ENCODE results near the gene KIF12. TPM values are rescaled to one million over a fixed set of nuclear protein-coding genes. Genes with fewer than 3 reads are reported as not detected.

The KIF12 gene
- total RNA-seq, 1 donor from 2014 or later, result 0.64 TPM

DNA sequence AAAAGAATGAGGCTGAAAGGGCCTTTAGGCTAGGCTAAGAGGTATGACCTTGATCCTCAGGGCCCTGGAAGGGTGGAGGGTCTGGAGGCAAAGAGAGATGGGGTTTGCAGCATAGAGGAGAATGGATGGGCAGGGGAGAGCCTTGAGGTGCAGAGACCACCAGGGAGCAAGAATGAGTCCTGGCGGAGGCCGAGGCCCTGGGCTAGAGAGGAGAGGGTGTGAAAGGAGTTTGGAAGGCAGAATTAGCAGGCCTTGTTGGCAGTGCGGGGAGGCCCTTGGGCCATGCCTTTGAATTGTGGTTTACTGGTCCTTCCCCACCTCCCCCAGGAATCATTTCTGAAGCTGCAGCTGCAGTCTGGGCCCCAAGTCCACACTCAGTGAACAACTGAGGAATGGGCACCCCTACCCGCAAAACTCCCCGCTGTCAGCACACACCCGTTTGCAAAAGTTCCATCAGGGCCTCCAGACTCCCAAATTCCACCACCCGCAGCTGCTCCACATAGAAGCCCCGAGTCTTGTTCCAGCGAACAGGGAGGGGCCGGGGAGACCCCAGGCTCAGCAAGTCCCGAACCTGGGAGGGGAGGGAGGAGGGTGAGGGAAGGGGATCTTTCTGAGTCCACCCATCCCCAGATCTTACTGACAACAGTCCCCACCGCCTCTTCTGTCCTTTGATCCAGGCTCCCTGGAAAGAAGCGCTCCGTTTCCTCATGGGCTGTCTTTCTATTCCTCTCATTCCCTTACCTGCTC is 2.1 kb downstream of the KIF12 start:
- TF ChIP-seq, protein P1, sequence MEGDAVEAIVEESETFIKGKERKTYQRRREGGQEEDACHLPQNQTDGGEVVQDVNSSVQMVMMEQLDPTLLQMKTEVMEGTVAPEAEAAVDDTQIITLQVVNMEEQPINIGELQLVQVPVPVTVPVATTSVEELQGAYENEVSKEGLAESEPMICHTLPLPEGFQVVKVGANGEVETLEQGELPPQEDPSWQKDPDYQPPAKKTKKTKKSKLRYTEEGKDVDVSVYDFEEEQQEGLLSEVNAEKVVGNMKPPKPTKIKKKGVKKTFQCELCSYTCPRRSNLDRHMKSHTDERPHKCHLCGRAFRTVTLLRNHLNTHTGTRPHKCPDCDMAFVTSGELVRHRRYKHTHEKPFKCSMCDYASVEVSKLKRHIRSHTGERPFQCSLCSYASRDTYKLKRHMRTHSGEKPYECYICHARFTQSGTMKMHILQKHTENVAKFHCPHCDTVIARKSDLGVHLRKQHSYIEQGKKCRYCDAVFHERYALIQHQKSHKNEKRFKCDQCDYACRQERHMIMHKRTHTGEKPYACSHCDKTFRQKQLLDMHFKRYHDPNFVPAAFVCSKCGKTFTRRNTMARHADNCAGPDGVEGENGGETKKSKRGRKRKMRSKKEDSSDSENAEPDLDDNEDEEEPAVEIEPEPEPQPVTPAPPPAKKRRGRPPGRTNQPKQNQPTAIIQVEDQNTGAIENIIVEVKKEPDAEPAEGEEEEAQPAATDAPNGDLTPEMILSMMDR (IDR thresholded peaks at IDR 0.05), result no peak
- Mint-ChIP-seq H3K27me3 (ENCODE audit: unreplicated experiment) (peaks cover 15% of the 10 kb centered on the region), H3K36me3 (ENCODE audit: unreplicated experiment) (peaks cover 2% of the 10 kb centered on the region), H3K4me3 (ENCODE audit: unreplicated experiment) (peak overlapping the region; percentile 38), H3K27ac (ENCODE audit: unreplicated experiment) (no peak overlapping the region), H3K9me3 (ENCODE audit: unreplicated experiment) (no peaks in the 10 kb centered on the region), H3K4me1 (ENCODE audit: unreplicated experiment) (peaks cover 8% of the 10 kb centered on the region)
- DNase-seq (ENCODE audit: extremely low spot score, unreplicated experiment), result no peak

DNA sequence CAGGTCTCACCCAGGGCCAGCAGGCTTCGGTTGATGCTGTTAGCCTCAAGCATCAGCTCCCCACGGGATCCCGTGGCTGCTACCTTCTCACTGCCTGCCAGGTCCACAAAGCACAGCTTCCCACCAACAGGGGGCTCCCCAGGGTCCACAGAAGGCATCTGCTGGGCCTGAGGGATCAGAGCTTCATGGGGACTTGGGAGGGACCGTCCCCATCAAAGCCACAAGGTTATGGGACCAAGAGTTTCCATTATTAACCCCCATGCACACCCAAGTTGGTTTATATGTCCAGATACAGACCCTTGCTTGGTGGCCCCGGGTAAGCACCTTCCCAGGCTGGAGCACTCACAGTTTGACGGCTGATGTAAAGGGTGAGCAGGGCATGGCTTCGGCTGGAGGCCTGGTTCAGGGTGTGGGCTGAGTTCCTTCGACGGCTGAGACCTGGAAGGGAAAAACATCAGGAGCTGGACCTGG is 3.0 kb downstream of the KIF12 start:
- peak overlapping the region; percentile 12 for H3K4me3 Mint-ChIP-seq (ENCODE audit: unreplicated experiment)
- H3K4me1 Mint-ChIP-seq (ENCODE audit: unreplicated experiment), result peaks cover 8% of the 10 kb centered on the region
- H3K36me3 Mint-ChIP-seq (ENCODE audit: unreplicated experiment), result no peaks in the 10 kb centered on the region
- H3K27ac Mint-ChIP-seq (ENCODE audit: unreplicated experiment), result no peak overlapping the region
- H3K9me3 Mint-ChIP-seq (ENCODE audit: unreplicated experiment), result no peaks in the 10 kb centered on the region
- H3K27me3 Mint-ChIP-seq (ENCODE audit: unreplicated experiment), result peaks cover 15% of the 10 kb centered on the region
- TF ChIP-seq, protein P1 (IDR thresholded peaks at IDR 0.05), result peak; percentile 24
- no peak for DNase-seq (ENCODE audit: extremely low spot score, unreplicated experiment)

DNA sequence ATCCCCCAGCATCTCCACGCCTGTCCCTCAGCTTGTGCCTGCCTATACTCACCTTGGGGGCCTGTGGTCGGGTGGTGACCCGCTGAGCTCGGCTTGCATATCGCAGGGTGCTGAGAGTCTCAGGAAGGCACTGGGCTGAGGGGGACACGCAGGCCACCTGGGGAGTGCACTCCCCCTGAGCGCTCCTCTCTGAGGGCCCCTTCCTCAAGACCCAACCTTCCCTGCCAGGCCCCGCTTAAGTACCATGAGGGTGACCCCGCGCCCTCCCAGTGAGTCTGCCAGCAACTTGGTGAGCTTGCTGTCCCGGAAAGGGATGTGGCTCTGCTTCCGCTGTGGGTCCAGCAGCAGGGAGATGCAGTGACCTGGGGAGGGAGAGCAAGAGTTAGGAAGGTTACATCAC is 4.1 kb downstream of the KIF12 start:
- no peak overlapping the region for H3K27ac Mint-ChIP-seq (ENCODE audit: unreplicated experiment)
- H3K36me3 Mint-ChIP-seq (ENCODE audit: unreplicated experiment), result no peaks in the 10 kb centered on the region
- peaks cover 14% of the 10 kb centered on the region for H3K27me3 Mint-ChIP-seq (ENCODE audit: unreplicated experiment)
- no peaks in the 10 kb centered on the region for H3K9me3 Mint-ChIP-seq (ENCODE audit: unreplicated experiment)
- no peak for DNase-seq (ENCODE audit: extremely low spot score, unreplicated experiment)
- H3K4me1 Mint-ChIP-seq (ENCODE audit: unreplicated experiment), result peaks cover 8% of the 10 kb centered on the region
- TF ChIP-seq, protein P1 (IDR thresholded peaks at IDR 0.05), result no peak
- H3K4me3 Mint-ChIP-seq (ENCODE audit: unreplicated experiment), result no peak overlapping the region

DNA sequence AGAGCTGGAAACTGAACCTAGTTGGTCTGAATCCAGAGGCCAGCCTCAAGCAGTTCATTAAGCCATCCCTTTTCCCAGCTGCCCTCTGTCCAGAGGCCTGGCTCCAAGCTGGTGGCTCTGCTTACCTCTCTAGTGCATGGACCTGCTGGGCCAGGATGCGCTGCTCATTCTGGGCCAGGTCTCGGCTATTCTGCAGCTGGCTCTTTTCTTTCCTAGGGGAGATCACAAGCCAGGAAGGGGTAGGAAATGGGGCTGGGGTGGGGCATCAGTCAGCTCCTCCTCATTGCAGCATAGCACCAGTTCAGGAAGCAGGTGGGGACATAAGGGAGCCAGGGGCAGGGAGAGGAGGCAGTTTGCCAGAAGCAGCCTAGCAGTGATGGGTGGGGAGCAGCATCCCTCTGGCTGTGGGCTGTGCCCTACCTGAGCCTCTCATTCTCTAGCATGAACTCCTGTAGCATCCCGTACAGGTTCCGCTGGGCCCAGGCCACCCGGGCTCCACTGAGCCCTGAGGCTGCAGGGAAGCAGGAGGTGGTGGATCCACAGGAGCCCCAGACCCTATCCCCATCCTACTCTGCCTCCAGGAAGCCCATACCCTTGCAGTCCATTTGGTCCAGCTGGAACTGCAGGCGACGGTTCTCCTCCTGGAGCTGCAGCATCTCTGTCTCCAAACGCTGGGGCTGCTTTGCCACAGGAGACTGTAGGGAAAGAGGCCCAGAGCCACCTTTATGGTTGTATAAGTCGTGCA is 5.2 kb downstream of the KIF12 start:
- peaks cover 3% of the 10 kb centered on the region for H3K4me1 Mint-ChIP-seq (ENCODE audit: unreplicated experiment)
- no peaks in the 10 kb centered on the region for H3K36me3 Mint-ChIP-seq (ENCODE audit: unreplicated experiment)
- peaks cover 14% of the 10 kb centered on the region for H3K27me3 Mint-ChIP-seq (ENCODE audit: unreplicated experiment)
- TF ChIP-seq, protein P1 (IDR thresholded peaks at IDR 0.05), result no peak
- no peaks in the 10 kb centered on the region for H3K9me3 Mint-ChIP-seq (ENCODE audit: unreplicated experiment)
- H3K4me3 Mint-ChIP-seq (ENCODE audit: unreplicated experiment), result no peak overlapping the region
- no peak overlapping the region for H3K27ac Mint-ChIP-seq (ENCODE audit: unreplicated experiment)
- DNase-seq (ENCODE audit: extremely low spot score, unreplicated experiment), result no peak

DNA sequence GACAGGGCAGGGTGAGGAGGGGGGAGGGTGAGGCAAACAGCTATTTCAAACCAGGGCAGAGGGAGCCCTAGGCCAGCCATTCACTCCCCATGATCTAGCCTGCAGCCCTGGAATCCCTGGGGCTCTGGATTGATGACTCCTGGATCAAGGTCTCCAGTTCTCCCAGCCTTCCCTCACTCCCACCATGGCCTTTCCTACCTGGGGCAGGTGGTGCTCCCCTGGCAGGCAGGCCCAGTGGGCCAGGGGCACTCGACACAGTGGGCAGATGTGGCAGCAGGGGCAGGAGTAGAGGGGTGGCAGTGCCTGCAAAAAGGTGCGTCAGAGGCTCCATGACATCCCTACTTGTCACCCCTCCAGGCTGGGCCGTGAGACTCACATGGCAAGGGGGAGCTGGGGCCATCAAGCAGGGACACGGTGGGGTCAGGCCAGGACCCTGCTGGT is 6.0 kb downstream of the KIF12 start:
- DNase-seq (ENCODE audit: extremely low spot score, unreplicated experiment), result no peak
- Mint-ChIP-seq H3K27ac (ENCODE audit: unreplicated experiment) (no peak overlapping the region), H3K4me3 (ENCODE audit: unreplicated experiment) (no peak overlapping the region), H3K36me3 (ENCODE audit: unreplicated experiment) (no peaks in the 10 kb centered on the region), H3K9me3 (ENCODE audit: unreplicated experiment) (no peaks in the 10 kb centered on the region), H3K4me1 (ENCODE audit: unreplicated experiment) (peaks cover 3% of the 10 kb centered on the region), H3K27me3 (ENCODE audit: unreplicated experiment) (peaks cover 12% of the 10 kb centered on the region)
- TF ChIP-seq, protein P1 (IDR thresholded peaks at IDR 0.05), result no peak

Measured in osteocyte (in vitro differentiated cells).